ENCODE data around the gene VPS54. TPM values are rescaled to one million over a fixed set of nuclear protein-coding genes. Genes with fewer than 3 reads are reported as not detected.
"Not testable (repeated sequence)": the region's sequence is repeated elsewhere in the genome, so short reads cannot be mapped to it uniquely, and the experiment has no call there.

Gene VPS54
- total RNA-seq, 1 experiment from 2014 or later = 20.7 TPM

DNA sequence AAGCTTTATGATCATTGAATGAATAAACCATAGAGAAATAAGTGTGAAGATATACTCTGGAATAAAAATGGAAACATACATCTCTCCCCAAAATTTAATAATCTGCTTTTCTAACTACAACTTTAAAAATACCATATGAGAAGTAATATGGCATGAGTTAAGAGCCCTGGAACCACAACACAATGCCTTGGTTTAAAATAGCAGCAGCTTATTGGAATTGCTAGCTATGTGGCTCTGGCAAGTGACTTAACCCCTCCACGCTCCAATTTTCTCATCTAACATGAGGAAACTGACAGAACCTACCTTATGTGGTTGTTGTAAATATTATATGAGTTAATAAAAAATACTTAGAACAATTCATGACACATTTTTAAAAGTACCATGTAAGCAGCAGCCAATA is 76.4 kb downstream of the VPS54 start:
- H3K36me3 ChIP-seq (ENCODE audit: low read depth) = no peaks in the 10 kb centered on the region
- no peak for DNase-seq
- no peak overlapping the region for H3K4me3 ChIP-seq
- H3K27ac ChIP-seq = no peak overlapping the region
- no peaks in the 10 kb centered on the region for H3K9me2 ChIP-seq (ENCODE audit: insufficient read depth)
- no peak overlapping the region for H3K4me2 ChIP-seq
- no peaks in the 10 kb centered on the region for H3K27me3 ChIP-seq (ENCODE audit: insufficient read depth, low read depth)
- H4K20me1 ChIP-seq (ENCODE audit: insufficient read depth) = no peaks in the 10 kb centered on the region
- CTCF ChIA-PET = interaction anchor here (0.5 kb wide), 1 partner anchor 34 kb away, joined by 5 read pairs; no protein-coding TSS in a partner anchor
- H3K79me2 ChIP-seq (ENCODE audit: low read depth) = no peaks in the 10 kb centered on the region
- POLR2A ChIA-PET (ENCODE audit: unreplicated experiment) = no interaction called here
- intact Hi-C loops (cut with micrococcal nuclease; ENCODE audit: unreplicated experiment) = loop anchor here (5.0 kb wide), 1 partner anchor 55 kb away; no protein-coding TSS in a partner anchor
- no peaks in the 10 kb centered on the region for H3K9me3 ChIP-seq (ENCODE audit: insufficient read depth, low read depth)
- TF ChIP-seq, protein P1, sequence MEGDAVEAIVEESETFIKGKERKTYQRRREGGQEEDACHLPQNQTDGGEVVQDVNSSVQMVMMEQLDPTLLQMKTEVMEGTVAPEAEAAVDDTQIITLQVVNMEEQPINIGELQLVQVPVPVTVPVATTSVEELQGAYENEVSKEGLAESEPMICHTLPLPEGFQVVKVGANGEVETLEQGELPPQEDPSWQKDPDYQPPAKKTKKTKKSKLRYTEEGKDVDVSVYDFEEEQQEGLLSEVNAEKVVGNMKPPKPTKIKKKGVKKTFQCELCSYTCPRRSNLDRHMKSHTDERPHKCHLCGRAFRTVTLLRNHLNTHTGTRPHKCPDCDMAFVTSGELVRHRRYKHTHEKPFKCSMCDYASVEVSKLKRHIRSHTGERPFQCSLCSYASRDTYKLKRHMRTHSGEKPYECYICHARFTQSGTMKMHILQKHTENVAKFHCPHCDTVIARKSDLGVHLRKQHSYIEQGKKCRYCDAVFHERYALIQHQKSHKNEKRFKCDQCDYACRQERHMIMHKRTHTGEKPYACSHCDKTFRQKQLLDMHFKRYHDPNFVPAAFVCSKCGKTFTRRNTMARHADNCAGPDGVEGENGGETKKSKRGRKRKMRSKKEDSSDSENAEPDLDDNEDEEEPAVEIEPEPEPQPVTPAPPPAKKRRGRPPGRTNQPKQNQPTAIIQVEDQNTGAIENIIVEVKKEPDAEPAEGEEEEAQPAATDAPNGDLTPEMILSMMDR (conservative IDR thresholded peaks at IDR 0.05) = no peak
- no peak for TF ChIP-seq EZH2 (IDR thresholded peaks at IDR 0.05; ENCODE audit: low read depth)
- no peaks in the 10 kb centered on the region for H3K4me1 ChIP-seq (replicated peaks; ENCODE audit: insufficient read depth)
- H3F3A ChIP-seq (ENCODE audit: insufficient read depth, low read depth) = no peaks in the 10 kb centered on the region; the same call in 1 of the 2 replicates
- H2AFZ ChIP-seq = no peak overlapping the region
- no TSS peak for BruUV-seq (replicated peaks)

DNA sequence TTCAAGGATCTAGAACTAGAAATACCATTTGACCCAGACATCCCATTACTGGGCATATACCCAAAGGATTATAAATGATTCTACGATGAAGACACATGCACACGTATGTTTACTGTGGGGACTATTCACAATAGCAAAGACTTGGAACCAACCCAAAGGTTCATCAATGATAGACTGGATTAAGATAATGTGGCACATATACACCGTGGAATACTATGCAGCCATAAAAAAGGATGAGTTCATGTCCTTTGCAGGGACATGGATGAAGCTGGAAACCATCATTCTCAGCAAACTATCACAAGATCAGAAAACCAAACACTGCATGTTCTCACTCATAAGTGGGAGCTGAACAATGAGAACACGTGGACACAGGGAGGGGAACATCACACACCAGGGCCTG is 87.1 kb downstream of the VPS54 start:
- DNase-seq; H3K4me2 ChIP-seq; H3K9me3 ChIP-seq (ENCODE audit: insufficient read depth, low read depth); H3K4me1 ChIP-seq (replicated peaks; ENCODE audit: insufficient read depth); H3K4me3 ChIP-seq; POLR2A ChIA-PET (ENCODE audit: unreplicated experiment); H4K20me1 ChIP-seq (ENCODE audit: insufficient read depth); BruUV-seq (replicated peaks); H3F3A ChIP-seq (ENCODE audit: insufficient read depth, low read depth); intact Hi-C loops (cut with micrococcal nuclease; ENCODE audit: unreplicated experiment); H3K9me2 ChIP-seq (ENCODE audit: insufficient read depth); CTCF ChIA-PET; H2AFZ ChIP-seq; H3K79me2 ChIP-seq (ENCODE audit: low read depth); H3K27ac ChIP-seq; H3K36me3 ChIP-seq (ENCODE audit: low read depth); H3K27me3 ChIP-seq (ENCODE audit: insufficient read depth, low read depth): not testable (repeated sequence)

GRCh38 chr2:63926815-63927214 is 92.4 kb downstream of the VPS54 start:
- POLR2A ChIA-PET (ENCODE audit: unreplicated experiment) = no interaction called here
- intact Hi-C loops (cut with micrococcal nuclease; ENCODE audit: unreplicated experiment) = no loop called here
- Histone ChIP-seq H3K4me1 (replicated peaks; ENCODE audit: insufficient read depth) (no peaks in the 10 kb centered on the region), H3K27ac (no peak overlapping the region), H3K4me2 (no peak overlapping the region), H3K27me3 (ENCODE audit: insufficient read depth, low read depth) (no peaks in the 10 kb centered on the region), H3K9me2 (ENCODE audit: insufficient read depth) (no peaks in the 10 kb centered on the region), H3K4me3 (no peak overlapping the region), H3K36me3 (ENCODE audit: low read depth) (no peaks in the 10 kb centered on the region), H2AFZ (no peak overlapping the region), H3F3A (ENCODE audit: insufficient read depth, low read depth) (no peaks in the 10 kb centered on the region), H3K9me3 (ENCODE audit: insufficient read depth, low read depth) (no peaks in the 10 kb centered on the region), H3K79me2 (ENCODE audit: low read depth) (no peaks in the 10 kb centered on the region), H4K20me1 (ENCODE audit: insufficient read depth) (no peaks in the 10 kb centered on the region)
- TF ChIP-seq, protein P1 (conservative IDR thresholded peaks at IDR 0.05) = no peak
- no peak for TF ChIP-seq EZH2 (IDR thresholded peaks at IDR 0.05; ENCODE audit: low read depth)
- CTCF ChIA-PET = no interaction called here
- DNase-seq = no peak
- no TSS peak for BruUV-seq (replicated peaks)

DNA sequence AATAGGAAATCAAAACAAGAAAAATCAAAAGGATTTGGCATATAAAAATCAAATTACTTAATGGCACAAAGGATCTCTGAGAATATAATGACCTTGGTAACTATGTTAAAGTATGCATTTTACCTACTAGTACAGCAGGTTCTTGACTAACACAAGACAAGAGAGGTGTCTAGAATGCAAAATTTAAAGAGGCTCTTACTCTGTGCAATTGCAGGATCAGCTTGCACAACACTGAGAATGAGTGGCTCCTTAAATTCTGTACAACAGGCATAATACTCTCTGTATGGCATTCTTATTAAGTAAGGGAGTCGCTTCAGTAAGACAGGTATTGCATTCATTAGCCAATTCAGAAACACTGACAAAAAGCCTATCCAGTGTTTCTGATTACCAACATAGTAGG is 104.9 kb downstream of the VPS54 start:
- ChIA-PET CTCF (no interaction called here), POLR2A (ENCODE audit: unreplicated experiment) (no interaction called here)
- H3K27me3 ChIP-seq (ENCODE audit: insufficient read depth, low read depth) = no peaks in the 10 kb centered on the region
- H3K4me2 ChIP-seq = no peak overlapping the region
- TF ChIP-seq, protein P1 (conservative IDR thresholded peaks at IDR 0.05) = no peak
- TF ChIP-seq EZH2 (IDR thresholded peaks at IDR 0.05; ENCODE audit: low read depth) = no peak
- H3K9me3 ChIP-seq (ENCODE audit: insufficient read depth, low read depth) = no peaks in the 10 kb centered on the region
- H3K27ac ChIP-seq = no peak overlapping the region
- H3K4me3 ChIP-seq = no peak overlapping the region
- H3K9me2 ChIP-seq (ENCODE audit: insufficient read depth) = no peaks in the 10 kb centered on the region; the same call in 1 of the 2 replicates
- no peak for DNase-seq
- H3F3A ChIP-seq (ENCODE audit: insufficient read depth, low read depth) = no peaks in the 10 kb centered on the region
- no peaks in the 10 kb centered on the region for H4K20me1 ChIP-seq (ENCODE audit: insufficient read depth)
- peaks cover 15% of the 10 kb centered on the region; the same call in 1 of the 2 replicates for H3K36me3 ChIP-seq (ENCODE audit: low read depth)
- intact Hi-C loops (cut with micrococcal nuclease; ENCODE audit: unreplicated experiment) = no loop called here
- H3K79me2 ChIP-seq (ENCODE audit: low read depth) = no peaks in the 10 kb centered on the region
- no peaks in the 10 kb centered on the region for H3K4me1 ChIP-seq (replicated peaks; ENCODE audit: insufficient read depth)
- no TSS peak for BruUV-seq (replicated peaks)
- no peak overlapping the region for H2AFZ ChIP-seq

All from PC-9 (cell line).